ENCODE results near the gene C2CD4B. TPM values are rescaled to one million over a fixed set of nuclear protein-coding genes. Genes with fewer than 3 reads are reported as not detected.

The C2CD4B gene
- total RNA-seq, 1 donor from 2014 or later, result 0.14 TPM

DNA sequence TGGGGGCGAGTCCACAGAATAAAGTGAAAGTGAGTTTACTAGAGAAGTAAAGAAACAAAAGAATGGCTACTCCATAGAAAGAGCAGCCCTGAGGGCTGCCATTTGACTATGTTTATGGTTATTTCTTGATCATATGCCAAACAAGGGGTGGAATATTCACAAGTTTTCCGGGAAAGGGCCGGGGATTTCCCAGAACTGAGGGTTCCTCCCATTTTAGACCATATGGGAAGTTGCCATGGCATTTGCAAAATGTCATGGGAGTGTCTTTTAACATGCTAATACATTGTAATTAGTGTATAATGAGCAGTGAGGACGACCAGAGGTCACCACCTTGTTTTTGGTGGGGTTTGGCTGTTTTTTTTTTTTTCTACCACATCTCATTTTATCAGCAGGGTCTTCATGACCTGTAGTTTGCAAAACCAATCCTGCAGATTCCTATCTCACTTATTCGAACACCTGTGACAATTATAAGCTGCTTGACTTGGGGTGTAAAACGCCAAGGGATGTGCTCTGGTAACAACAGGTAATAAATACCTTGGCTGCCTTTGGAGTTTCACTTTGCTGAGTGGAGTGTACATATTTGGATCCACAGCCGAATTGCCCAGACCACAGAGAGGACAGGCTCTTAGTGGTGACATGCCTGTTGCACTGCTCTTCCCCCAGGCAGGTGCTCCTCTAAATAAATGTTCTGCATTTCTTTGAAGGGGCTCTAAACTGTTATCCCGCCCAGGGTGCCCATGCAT, 43.6 kb downstream of the C2CD4B start:
- intact Hi-C loops (cut with micrococcal nuclease), result no loop called here
- H3K36me3 Mint-ChIP-seq (ENCODE audit: low read depth), result no peaks in the 10 kb centered on the region
- no peak overlapping the region for H3K27ac Mint-ChIP-seq
- H3K4me3 Mint-ChIP-seq (ENCODE audit: low read depth), result no peak overlapping the region
- no peaks in the 10 kb centered on the region for H3K9me3 Mint-ChIP-seq
- DNase-seq (ENCODE audit: low spot score), result no peak
- H3K4me1 Mint-ChIP-seq (ENCODE audit: low read depth), result peaks cover 38% of the 10 kb centered on the region
- H3K27me3 Mint-ChIP-seq (ENCODE audit: low read depth), result no peaks in the 10 kb centered on the region

DNA sequence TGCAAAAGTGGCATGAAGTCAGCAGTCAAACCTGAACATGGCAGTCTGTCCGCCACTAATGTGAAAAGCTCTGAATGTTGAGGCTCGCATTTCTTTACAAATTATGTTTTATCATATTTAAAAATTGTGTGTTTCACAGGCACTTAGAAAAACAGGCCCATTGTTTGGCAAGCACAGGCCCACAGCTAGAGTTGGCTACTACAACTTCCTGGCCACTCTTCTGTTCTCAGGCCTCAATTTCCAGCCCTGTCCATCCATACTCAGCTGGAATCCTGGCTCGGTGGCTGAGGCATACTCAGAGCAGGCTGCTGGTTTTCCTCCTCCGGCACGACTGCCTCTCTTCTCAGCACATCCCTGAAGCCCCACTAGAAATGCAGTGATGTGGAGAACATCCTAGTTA, 44.3 kb downstream of the C2CD4B start:
- Mint-ChIP-seq H3K4me1 (ENCODE audit: low read depth) (peaks cover 38% of the 10 kb centered on the region), H3K27ac (no peak overlapping the region), H3K36me3 (ENCODE audit: low read depth) (no peaks in the 10 kb centered on the region), H3K9me3 (no peaks in the 10 kb centered on the region), H3K27me3 (ENCODE audit: low read depth) (no peaks in the 10 kb centered on the region), H3K4me3 (ENCODE audit: low read depth) (no peak overlapping the region)
- no peak for DNase-seq (ENCODE audit: low spot score)
- intact Hi-C loops (cut with micrococcal nuclease), result no loop called here

GRCh38 chr15:62119874-62120273, 45.2 kb downstream of the C2CD4B start:
- Mint-ChIP-seq H3K27me3 (ENCODE audit: low read depth) (no peaks in the 10 kb centered on the region), H3K9me3 (no peaks in the 10 kb centered on the region), H3K36me3 (ENCODE audit: low read depth) (no peaks in the 10 kb centered on the region), H3K4me1 (ENCODE audit: low read depth) (peaks cover 30% of the 10 kb centered on the region), H3K4me3 (ENCODE audit: low read depth) (no peak overlapping the region), H3K27ac (no peak overlapping the region)
- DNase-seq (ENCODE audit: low spot score), result no peak
- intact Hi-C loops (cut with micrococcal nuclease), result loop anchor here (5.0 kb wide), 1 partner anchor 592 kb away; no protein-coding TSS in a partner anchor

DNA sequence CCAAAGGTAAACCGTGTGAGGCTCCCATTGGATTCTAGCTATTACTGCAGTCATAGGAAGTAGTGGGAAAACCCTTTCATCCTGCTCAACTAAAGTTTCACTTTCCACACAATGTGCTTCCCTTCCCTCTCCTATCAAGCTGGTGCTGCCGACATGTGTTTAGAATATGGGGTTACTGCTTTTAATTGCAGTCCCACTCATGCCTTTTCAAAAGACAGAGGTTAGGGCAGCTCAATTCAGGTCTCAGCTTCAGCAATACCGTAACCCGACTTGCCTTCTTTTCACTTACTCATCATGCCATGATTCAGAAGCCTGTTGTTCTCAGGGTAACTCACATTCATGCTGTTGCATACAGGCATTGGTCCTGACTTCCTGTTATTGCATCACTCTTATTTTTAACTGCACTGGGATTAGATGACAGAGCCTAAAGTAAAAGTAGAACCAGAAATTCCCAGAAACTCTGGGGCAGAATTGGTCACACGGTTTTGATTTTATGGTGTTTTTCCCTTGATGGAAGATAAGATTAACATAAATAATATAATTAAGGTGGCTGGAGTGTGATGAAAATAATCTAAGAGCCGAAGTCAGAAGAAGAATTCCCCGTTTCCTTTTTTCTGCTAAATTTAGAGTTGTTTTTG, 45.7 kb downstream of the C2CD4B start:
- DNase-seq (ENCODE audit: low spot score), result no peak
- intact Hi-C loops (cut with micrococcal nuclease), result loop anchor here (5.0 kb wide), 1 partner anchor 593 kb away; no protein-coding TSS in a partner anchor
- no peaks in the 10 kb centered on the region for H3K36me3 Mint-ChIP-seq (ENCODE audit: low read depth)
- H3K4me3 Mint-ChIP-seq (ENCODE audit: low read depth), result no peak overlapping the region
- peaks cover 27% of the 10 kb centered on the region for H3K4me1 Mint-ChIP-seq (ENCODE audit: low read depth)
- H3K9me3 Mint-ChIP-seq, result no peaks in the 10 kb centered on the region
- no peaks in the 10 kb centered on the region for H3K27me3 Mint-ChIP-seq (ENCODE audit: low read depth)
- H3K27ac Mint-ChIP-seq, result no peak overlapping the region

GRCh38 chr15:62118520-62119226, 46.4 kb downstream of the C2CD4B start:
- intact Hi-C loops (cut with micrococcal nuclease), result loop anchor here (5.0 kb wide), 1 partner anchor 594 kb away; no protein-coding TSS in a partner anchor
- Mint-ChIP-seq H3K36me3 (ENCODE audit: low read depth) (no peaks in the 10 kb centered on the region), H3K27ac (no peak overlapping the region), H3K4me1 (ENCODE audit: low read depth) (peaks cover 20% of the 10 kb centered on the region), H3K4me3 (ENCODE audit: low read depth) (no peak overlapping the region), H3K9me3 (no peaks in the 10 kb centered on the region), H3K27me3 (ENCODE audit: low read depth) (no peaks in the 10 kb centered on the region)
- no peak for DNase-seq (ENCODE audit: low spot score)

DNA sequence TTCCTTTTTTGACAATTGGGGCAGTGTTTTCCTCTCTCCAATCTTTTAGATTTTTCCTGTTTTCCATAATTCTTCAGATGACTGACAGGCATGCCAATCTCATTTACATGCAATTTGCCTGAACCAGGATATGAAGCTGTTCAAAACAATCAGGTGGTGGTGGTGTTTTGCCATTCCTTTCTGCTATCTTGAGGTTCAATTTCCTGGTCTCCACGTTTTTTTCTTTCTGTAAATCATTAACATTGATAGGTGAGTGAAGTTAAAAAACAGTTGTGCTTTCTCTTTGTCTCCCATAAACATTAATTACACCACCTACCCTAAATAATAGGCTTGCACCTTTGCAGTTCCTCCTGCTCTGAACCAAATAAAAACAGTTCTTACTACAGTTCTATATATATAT, 49.2 kb downstream of the C2CD4B start:
- Mint-ChIP-seq H3K4me3 (ENCODE audit: low read depth) (no peak overlapping the region), H3K36me3 (ENCODE audit: low read depth) (no peaks in the 10 kb centered on the region), H3K27ac (no peak overlapping the region), H3K27me3 (ENCODE audit: low read depth) (no peaks in the 10 kb centered on the region), H3K9me3 (no peaks in the 10 kb centered on the region), H3K4me1 (ENCODE audit: low read depth) (peaks cover 19% of the 10 kb centered on the region)
- intact Hi-C loops (cut with micrococcal nuclease), result loop anchor here (5.0 kb wide), 1 partner anchor 596 kb away; no protein-coding TSS in a partner anchor
- no peak for DNase-seq (ENCODE audit: low spot score)

Other genes starting within 250 kb of the C2CD4B start
- gene VPS13C, start 104.8 kb downstream of the C2CD4B start, total RNA-seq, result 53.3 and 57.4 TPM in 2 replicates
- gene C2CD4A, start 98.3 kb downstream of the C2CD4B start, total RNA-seq, result not detected in 2 replicates
- 0.85 and 0.98 TPM in 2 replicates for gene TLN2, start 225.3 kb upstream of the C2CD4B start, total RNA-seq

All from activated T-helper 2 cell treated with anti-CD3 and anti-CD28 coated beads, Interferon-gamma antibody, Interleukin-2, Interleukin-4, amounts not matched to agents 10 μg/mL and 5 μg/mL and 100 μg/mL, durations not matched to agents 14 hours and 24 hours and 36 hours (primary cell).